ENCODE measurements around the gene ITPK1. TPM values are rescaled to one million over a fixed set of nuclear protein-coding genes. Genes with fewer than 3 reads are reported as not detected.

ITPK1 gene
- total and polyA plus RNA-seq, 2 donors (not counting 3 experiments of a cell fraction or from before 2014, with no cell fraction given), result 39.6 to 51.8 TPM

GRCh38 chr14:93055651-93056115, 60.0 kb downstream of the ITPK1 start:
- Histone ChIP-seq H3K36me3 (ENCODE audit: control insufficient read depth in 2 of 2, extremely low read depth in 1 of 2, insufficient read depth in 2 of 2, low read length in 2 of 2) (no peaks in the 10 kb centered on the region), H3K9me3 (replicated peaks; ENCODE audit: control insufficient read depth, insufficient read depth, low read length) (no peaks in the 10 kb centered on the region), H4K20me1 (replicated peaks; ENCODE audit: control insufficient read depth, extremely low read depth, insufficient read depth, low read length) (no peaks in the 10 kb centered on the region), H3K9me1 (replicated peaks; ENCODE audit: control insufficient read depth, extremely low read depth, insufficient read depth, low read length) (no peaks in the 10 kb centered on the region), H3K9ac (replicated peaks; ENCODE audit: extremely low read depth, insufficient read depth, low read length) (no peak overlapping the region), H3K27me3 (ENCODE audit: control insufficient read depth in 2 of 2, insufficient read depth in 2 of 2, low read length in 2 of 2) (no peaks in the 10 kb centered on the region), H2AFZ (ENCODE audit: low read depth, low read length) (no peak overlapping the region), H3K4me2 (ENCODE audit: insufficient read depth, low read length) (no peak overlapping the region), H3K4me1 (ENCODE audit: control insufficient read depth, extremely low read depth, insufficient read depth, low read length) (peaks cover 1% of the 10 kb centered on the region), H3K79me2 (ENCODE audit: control insufficient read depth, insufficient read depth, low read length) (no peaks in the 10 kb centered on the region), H3K4me3 (replicated peaks in 1 of 3; ENCODE audit: insufficient read depth in 1 of 3, low read depth in 1 of 3, low read length in 3 of 3) (no peak overlapping the region), H3K27ac (ENCODE audit: insufficient read depth, low read depth, low read length) (no peak overlapping the region)
- BruUV-seq (replicated peaks), result no TSS peak
- CTCF ChIA-PET, result no interaction called here
- FAIRE-seq (no peak), DNase-seq (ENCODE audit: low read depth, low spot score) (no peak)
- dilution Hi-C loops (cut with MboI; ENCODE audit: extremely low pct_ligation_motif_present, low sequenced_read_pairs) (no loop called here), intact Hi-C loops (cut with micrococcal nuclease) (loop anchor here (10.0 kb wide), 1 partner anchor 1059 kb away; the partner anchor contains the start of gene IFI27)
- POLR2A ChIA-PET, result no interaction called here
- TF ChIP-seq FOS (IDR thresholded peaks at IDR 0.05; ENCODE audit: borderline replicate concordance, insufficient read depth, low read length), result no peak
- TF ChIP-seq GATA2 (IDR thresholded peaks at IDR 0.05; ENCODE audit: insufficient read depth, insufficient read length, low read depth, low read length), result no peak
- no peak for TF ChIP-seq CTCF (IDR thresholded peaks at IDR 0.05; ENCODE audit: extremely low read depth in 1 of 2, insufficient read depth in 1 of 2, low read depth in 1 of 2, low read length in 2 of 2)

- TF ChIP-seq GATA2 (IDR thresholded peaks at IDR 0.05; ENCODE audit: insufficient read depth, insufficient read length, low read depth, low read length) (no peak), POLR2AphosphoS5 (IDR thresholded peaks at IDR 0.05; ENCODE audit: insufficient read depth, low read depth, low read length) (no peak), CTCF (IDR thresholded peaks at IDR 0.05; ENCODE audit: extremely low read depth in 1 of 2, insufficient read depth in 1 of 2, low read depth in 1 of 2, low read length in 2 of 2) (no peak), MAX (IDR thresholded peaks at IDR 0.05; ENCODE audit: insufficient read depth, insufficient read length) (no peak), POLR2A (IDR thresholded peaks at IDR 0.05; ENCODE audit: low read depth, low read length) (no peak), EZH2 (IDR thresholded peaks at IDR 0.05; ENCODE audit: borderline replicate concordance, low read depth, low read length, severe bottlenecking) (no peak), JUN (IDR thresholded peaks at IDR 0.05; ENCODE audit: borderline replicate concordance, insufficient read depth, insufficient read length, low read depth) (no peak), MYC (IDR thresholded peaks at IDR 0.05; ENCODE audit: low read depth, low read length) (no peak), FOS (IDR thresholded peaks at IDR 0.05; ENCODE audit: borderline replicate concordance, insufficient read depth, low read length) (no peak)
- BruUV-seq (replicated peaks), result no TSS peak
- H3K9me3 ChIP-seq (replicated peaks; ENCODE audit: control insufficient read depth, insufficient read depth, low read length), result no peaks in the 10 kb centered on the region
- H3K27ac ChIP-seq (ENCODE audit: insufficient read depth, low read depth, low read length), result no peak overlapping the region
- H3K27me3 ChIP-seq (ENCODE audit: control insufficient read depth in 2 of 2, insufficient read depth in 2 of 2, low read length in 2 of 2), result no peaks in the 10 kb centered on the region
- dilution Hi-C loops (cut with MboI; ENCODE audit: extremely low pct_ligation_motif_present, low sequenced_read_pairs) (no loop called here), intact Hi-C loops (cut with micrococcal nuclease) (loop anchor here (10.0 kb wide), 1 partner anchor 1060 kb away; the partner anchor contains the start of gene IFI27)
- CTCF ChIA-PET, result interaction anchor here (1.3 kb wide), 1 partner anchor 85 kb away, joined by 3 read pairs; no protein-coding TSS in a partner anchor
- H3K4me1 ChIP-seq (ENCODE audit: control insufficient read depth, extremely low read depth, insufficient read depth, low read length), result peaks cover 9% of the 10 kb centered on the region
- no peak overlapping the region for H3K9ac ChIP-seq (replicated peaks; ENCODE audit: extremely low read depth, insufficient read depth, low read length)
- H3K36me3 ChIP-seq (ENCODE audit: control insufficient read depth in 2 of 2, extremely low read depth in 1 of 2, insufficient read depth in 2 of 2, low read length in 2 of 2), result no peaks in the 10 kb centered on the region
- H3K4me2 ChIP-seq (ENCODE audit: insufficient read depth, low read length), result no peak overlapping the region
- no peak overlapping the region for H3K4me3 ChIP-seq (replicated peaks in 1 of 3; ENCODE audit: insufficient read depth in 1 of 3, low read depth in 1 of 3, low read length in 3 of 3)
- FAIRE-seq (no peak), DNase-seq (ENCODE audit: low read depth, low spot score) (no peak)
- POLR2A ChIA-PET, result no interaction called here
- no peak overlapping the region for H2AFZ ChIP-seq (ENCODE audit: low read depth, low read length)
- H4K20me1 ChIP-seq (replicated peaks; ENCODE audit: control insufficient read depth, extremely low read depth, insufficient read depth, low read length), result no peaks in the 10 kb centered on the region
- no peaks in the 10 kb centered on the region for H3K79me2 ChIP-seq (ENCODE audit: control insufficient read depth, insufficient read depth, low read length)
- H3K9me1 ChIP-seq (replicated peaks; ENCODE audit: control insufficient read depth, extremely low read depth, insufficient read depth, low read length), result no peaks in the 10 kb centered on the region
Observed at GRCh38 chr14:93054876-93055275, 60.8 kb downstream of the ITPK1 start.
